T-helper 1 cell (primary cell): ENCODE results near the gene BLOC1S4.
"Not testable (repeated sequence)": the region's sequence is repeated elsewhere in the genome, so short reads cannot be mapped to it uniquely, and the experiment has no call there.

Experiments used
- DNase-seq, 5 donors: peaks; one replicate each; pipeline ENCODE4 v3.0.0-alpha.2; 2012 to 2020

The BLOC1S4 gene

GRCh38 chr4:6742507-6742906, 26.5 kb downstream of the BLOC1S4 start:
- DNase-seq = no peak

- DNase-seq = no peak
Observed at GRCh38 chr4:6742989-6743388, 27.0 kb downstream of the BLOC1S4 start.

- DNase-seq = no peak
Observed at GRCh38 chr4:6746721-6747293, 30.8 kb downstream of the BLOC1S4 start.

- DNase-seq = no peak
Observed at GRCh38 chr4:6747294-6748051, 31.5 kb downstream of the BLOC1S4 start.

GRCh38 chr4:6748286-6748685, 32.3 kb downstream of the BLOC1S4 start:
- no peak for DNase-seq

- no peak for DNase-seq
Observed at GRCh38 chr4:6749340-6750171, 33.6 kb downstream of the BLOC1S4 start.

GRCh38 chr4:6750286-6751221, 34.6 kb downstream of the BLOC1S4 start:
- DNase-seq = no peak

- DNase-seq = peak in 1 of 5 donors; percentile 20
Observed at GRCh38 chr4:6751611-6752485, 35.9 kb downstream of the BLOC1S4 start.

- DNase-seq = no peak
Observed at GRCh38 chr4:6752486-6752829, 36.5 kb downstream of the BLOC1S4 start.

GRCh38 chr4:6753103-6753560, 37.2 kb downstream of the BLOC1S4 start:
- no peak for DNase-seq

GRCh38 chr4:6753891-6754290, 37.9 kb downstream of the BLOC1S4 start:
- DNase-seq = no peak

GRCh38 chr4:6754481-6755087, 38.6 kb downstream of the BLOC1S4 start:
- no peak for DNase-seq

- no peak for DNase-seq
Observed at GRCh38 chr4:6755088-6755753, 39.2 kb downstream of the BLOC1S4 start.

- DNase-seq = not testable (repeated sequence)
Observed at GRCh38 chr4:6756345-6756744, 40.4 kb downstream of the BLOC1S4 start.

GRCh38 chr4:6758728-6759127, 42.8 kb downstream of the BLOC1S4 start:
- DNase-seq = no peak

GRCh38 chr4:6760865-6761264, 44.9 kb downstream of the BLOC1S4 start:
- no peak for DNase-seq

GRCh38 chr4:6761649-6762615, 46.0 kb downstream of the BLOC1S4 start:
- DNase-seq = peak in 1 of 5 donors; percentile 34

- DNase-seq = no peak
Observed at GRCh38 chr4:6763330-6763851, 47.4 kb downstream of the BLOC1S4 start.
